Effector CD8-positive, alpha-beta T cell (primary cell): Measurements from ENCODE around the gene WFDC2.

Source experiments
- DNase-seq: peaks from one replicate; lab custom pipeline; 2025; lab: John Stamatoyannopoulos, UW

WFDC2 gene

GRCh38 chr20:45497971-45498494 is 28.5 kb downstream of the WFDC2 start:
- no peak for DNase-seq

GRCh38 chr20:45500022-45500421 is 30.5 kb downstream of the WFDC2 start:
- DNase-seq, result no peak

- DNase-seq, result no peak
Observed at GRCh38 chr20:45501600-45501999, 32.0 kb downstream of the WFDC2 start.

- DNase-seq, result no peak
Observed at GRCh38 chr20:45502561-45502960, 33.0 kb downstream of the WFDC2 start.

- DNase-seq, result no peak
Observed at GRCh38 chr20:45503403-45503802, 33.9 kb downstream of the WFDC2 start.

- no peak for DNase-seq
Observed at GRCh38 chr20:45506398-45506797, 36.8 kb downstream of the WFDC2 start.

- DNase-seq, result no peak
Observed at GRCh38 chr20:45507011-45507820, 37.7 kb downstream of the WFDC2 start.

GRCh38 chr20:45508068-45508886 is 38.7 kb downstream of the WFDC2 start:
- no peak for DNase-seq

- DNase-seq, result no peak
Observed at GRCh38 chr20:45509091-45509490, 39.5 kb downstream of the WFDC2 start.

- DNase-seq, result no peak
Observed at GRCh38 chr20:45510242-45510862, 40.8 kb downstream of the WFDC2 start.

GRCh38 chr20:45515147-45515913 is 45.8 kb downstream of the WFDC2 start, which contains the start of gene SPINT3:
SPINT3 (minus strand) TSS chr20:45515622; CDS start chr20:45515608, 14 bp downstream.
- DNase-seq, result no peak

- DNase-seq, result no peak
Observed at GRCh38 chr20:45518282-45518681, 48.7 kb downstream of the WFDC2 start.

- no peak for DNase-seq
Observed at GRCh38 chr20:45523821-45524220, 54.3 kb downstream of the WFDC2 start.

- DNase-seq, result no peak
Observed at GRCh38 chr20:45527294-45527693, 57.7 kb downstream of the WFDC2 start.
